OCI-LY7 (cell line): ENCODE measurements around the gene MTG1. TPM values are rescaled to one million over a fixed set of nuclear protein-coding genes. Genes with fewer than 3 reads are reported as not detected.
A peak's percentile ranks its signal among the peaks of the same experiment; 100 is the strongest.
"Not testable (repeated sequence)": the region's sequence is repeated elsewhere in the genome, so short reads cannot be mapped to it uniquely, and the experiment has no call there.

ENCODE experiments used
- BruUV-seq: library from RNA; stranded (reverse); fragments of 400-500 nt; replicated peaks from 2 replicates; lab custom pipeline; 2021; lab: Mats Ljungman, UMichigan
- CTCF ChIA-PET: fragments of 300-600 bp; sonication (Branson Sonifier 250); formaldehyde crosslinking; loops from one replicate; lab custom pipeline; 2022; ENCODE audit warnings: antibody characterized with exemption; ENCODE audit not compliant: unreplicated experiment; lab: Charles Lee
- POLR2A ChIA-PET: fragments of 300-600 bp; sonication (Branson Sonifier 250); formaldehyde crosslinking; loops from one replicate; lab custom pipeline; 2022; ENCODE audit warnings: antibody characterized with exemption; lab: Charles Lee
- DNase-seq: peaks from one replicate; pipeline ENCODE4 v3.0.0-alpha.2; 2015; ENCODE audit warnings: low spot score
- H2AFZ ChIP-seq: fragments of 200-600 bp; sonication (generic), shearing (Covaris generic); 2 replicates; pipeline ENCODE4 v1.6.1; 2014; ENCODE audit warnings: mild to moderate bottlenecking, antibody characterized with exemption, low read length, moderate library complexity
- H3K27ac ChIP-seq: fragments of 200-600 bp; sonication (generic); 2 replicates; pipeline ENCODE4 v1.5.1; 2014; ENCODE audit warnings: mixed run types, low read depth, mild to moderate bottlenecking, moderate library complexity, low read length, inconsistent platforms; ENCODE audit not compliant: poor library complexity, severe bottlenecking
- H3K36me3 ChIP-seq: fragments of 200-600 bp; sonication (generic); 2 replicates; pipeline ENCODE4 v1.6.1; 2014; ENCODE audit warnings: mild to moderate bottlenecking, antibody characterized with exemption, low read length, moderate library complexity, mixed read lengths; ENCODE audit not compliant: insufficient read depth
- H3K4me1 ChIP-seq: fragments of 200-600 bp; sonication (generic); 2 replicates; pipeline ENCODE4 v1.5.1; 2014; ENCODE audit warnings: mild to moderate bottlenecking, low read length; ENCODE audit not compliant: insufficient read depth, poor library complexity, severe bottlenecking
- H3K4me2 ChIP-seq: fragments of 200-600 bp; sonication (generic); 2 replicates; pipeline ENCODE4 v1.6.1; 2014; ENCODE audit warnings: mild to moderate bottlenecking, low read length
- H3K4me3 ChIP-seq: fragments of 200-600 bp; sonication (generic); 2 replicates; pipeline ENCODE4 v1.5.1; 2014; ENCODE audit warnings: mild to moderate bottlenecking, low read depth, low read length; ENCODE audit not compliant: poor library complexity, severe bottlenecking
- H3K79me2 ChIP-seq: fragments of 200-600 bp; sonication (generic); 2 replicates; pipeline ENCODE4 v1.6.1; 2016; ENCODE audit warnings: low read depth, mild to moderate bottlenecking, low read length, moderate library complexity, mixed read lengths; ENCODE audit not compliant: insufficient read depth
- H3K9me2 ChIP-seq: fragments of 200-600 bp; sonication (generic); 2 replicates; pipeline ENCODE4 v1.6.1; 2016; ENCODE audit warnings: mild to moderate bottlenecking, low read length, mixed read lengths; ENCODE audit not compliant: insufficient read depth
- H3K9me3 ChIP-seq: fragments of 200-600 bp; sonication (generic); 2 replicates; pipeline ENCODE4 v1.6.1; 2014; ENCODE audit warnings: mild to moderate bottlenecking, mixed run types, low read length, mixed read lengths
- H4K20me1 ChIP-seq: fragments of 200-600 bp; sonication (generic); 2 replicates; pipeline ENCODE4 v1.6.1; 2014; ENCODE audit warnings: mild to moderate bottlenecking, antibody characterized with exemption, low read length, moderate library complexity, mixed read lengths; ENCODE audit not compliant: insufficient read depth
- EZH2phosphoT487 ChIP-seq: fragments of 200-600 bp; sonication (generic); IDR thresholded peaks from 2 replicates; pipeline ENCODE4 v1.6.1; 2018; ENCODE audit warnings: low read depth, borderline replicate concordance, mild to moderate bottlenecking, mixed run types, antibody characterized with exemption, low read length, moderate library complexity, mixed read lengths
- intact Hi-C: fragments of 100-400 bp; cut with micrococcal nuclease; formaldehyde crosslinking; loops from one replicate; pipeline ENCODE4 v1.10.0; 2022; ENCODE audit not compliant: unreplicated experiment
- total RNA-seq, 2 experiments: library from RNA; depleted of rRNA in 1 of 2; stranded (reverse); fragments of >200 nt in 1 of 2; shearing (Covaris generic) in 1 of 2; gene quantifications; 2 replicates each; pipeline ENCODE4 v1.2.3, GENCODE V29; 2014 to 2022
- TF ChIP-seq, protein P1 (sequence below): fragments of 200-600 bp; sonication (generic); conservative IDR thresholded peaks from 2 replicates; pipeline ENCODE4 v1.5.1; 2014; ENCODE audit warnings: mild to moderate bottlenecking, antibody characterized with exemption, low read length, moderate library complexity, mixed read lengths

Gene MTG1
- total RNA-seq, 2 experiments from 2014 or later, result 85.6 to 101 TPM

GRCh38 chr10:133373174-133374090 is 20.5 kb upstream of the MTG1 start, which contains the start of gene ECHS1:
ECHS1 (minus strand) TSS chr10:133373354; CDS start chr10:133373333, 21 bp downstream.
- ChIA-PET CTCF (no interaction called here), POLR2A (interaction anchor here (0.6 to 0.7 kb wide), 3 partner anchors 17 to 911 kb away, joined by 3 to 9 read pairs (median 4); no protein-coding TSS in a partner anchor)
- Histone ChIP-seq H3K9me2 (no peaks in the 10 kb centered on the region), H3K79me2 (no peaks in the 10 kb centered on the region), H2AFZ (no peak within 1 kb of the TSS), H3K4me1 (peaks cover 29% of the 10 kb centered on the region), H3K9me3 (no peaks in the 10 kb centered on the region), H3K4me3 (peak within 1 kb of the TSS; percentile 85), H3K4me2 (peak within 1 kb of the TSS; percentile 70), H3K36me3 (peaks cover 7% of the 10 kb centered on the region; the same call in 1 of the 2 replicates), H4K20me1 (no peaks in the 10 kb centered on the region), H3K27ac (peak within 1 kb of the TSS; percentile 12)
- intact Hi-C loops, result no loop called here
- TF ChIP-seq EZH2phosphoT487, result no peak
- TF ChIP-seq, protein P1, sequence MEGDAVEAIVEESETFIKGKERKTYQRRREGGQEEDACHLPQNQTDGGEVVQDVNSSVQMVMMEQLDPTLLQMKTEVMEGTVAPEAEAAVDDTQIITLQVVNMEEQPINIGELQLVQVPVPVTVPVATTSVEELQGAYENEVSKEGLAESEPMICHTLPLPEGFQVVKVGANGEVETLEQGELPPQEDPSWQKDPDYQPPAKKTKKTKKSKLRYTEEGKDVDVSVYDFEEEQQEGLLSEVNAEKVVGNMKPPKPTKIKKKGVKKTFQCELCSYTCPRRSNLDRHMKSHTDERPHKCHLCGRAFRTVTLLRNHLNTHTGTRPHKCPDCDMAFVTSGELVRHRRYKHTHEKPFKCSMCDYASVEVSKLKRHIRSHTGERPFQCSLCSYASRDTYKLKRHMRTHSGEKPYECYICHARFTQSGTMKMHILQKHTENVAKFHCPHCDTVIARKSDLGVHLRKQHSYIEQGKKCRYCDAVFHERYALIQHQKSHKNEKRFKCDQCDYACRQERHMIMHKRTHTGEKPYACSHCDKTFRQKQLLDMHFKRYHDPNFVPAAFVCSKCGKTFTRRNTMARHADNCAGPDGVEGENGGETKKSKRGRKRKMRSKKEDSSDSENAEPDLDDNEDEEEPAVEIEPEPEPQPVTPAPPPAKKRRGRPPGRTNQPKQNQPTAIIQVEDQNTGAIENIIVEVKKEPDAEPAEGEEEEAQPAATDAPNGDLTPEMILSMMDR, result no peak
- DNase-seq, result peak; percentile 94
- BruUV-seq, result no TSS peak

DNA sequence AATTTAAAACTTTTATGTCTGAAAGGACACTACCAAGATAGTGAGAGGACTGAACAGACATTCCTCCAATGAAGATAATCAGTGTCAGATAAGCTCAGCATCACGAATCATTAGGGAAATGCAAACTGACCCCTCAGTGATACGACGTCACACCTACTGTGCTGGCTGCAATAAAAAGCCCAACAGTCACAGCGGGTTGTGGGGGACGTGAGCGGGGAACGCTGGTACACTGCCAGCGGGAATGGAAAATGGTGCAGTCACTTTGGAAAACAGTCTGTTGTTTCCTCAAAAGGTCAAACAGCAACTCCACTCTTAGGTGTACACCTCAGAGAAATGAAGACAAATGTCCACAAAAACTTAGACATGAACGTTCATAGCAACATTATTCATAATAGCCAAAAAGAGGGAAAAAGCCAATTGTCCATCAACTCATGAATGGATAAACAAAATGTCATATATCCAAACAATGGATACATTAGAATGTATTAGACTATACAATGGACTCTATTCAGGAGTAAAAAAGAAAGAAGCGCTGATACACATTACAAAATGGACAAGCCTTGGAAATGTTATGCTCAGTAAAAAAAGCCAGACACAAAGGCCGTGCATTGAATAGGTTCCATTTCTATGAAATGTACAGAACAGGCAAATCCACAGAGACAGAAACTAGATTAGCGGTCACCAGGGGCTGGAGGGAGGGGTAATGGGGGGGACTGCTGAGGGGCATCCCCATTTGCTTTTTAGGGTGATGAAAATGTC is 18.4 kb upstream of the MTG1 start:
- Histone ChIP-seq H4K20me1 (no peaks in the 10 kb centered on the region), H3K4me2 (no peak overlapping the region), H3K9me3 (no peaks in the 10 kb centered on the region), H2AFZ (no peak overlapping the region), H3K4me3 (no peak overlapping the region), H3K9me2 (no peaks in the 10 kb centered on the region), H3K4me1 (peaks cover 37% of the 10 kb centered on the region), H3K36me3 (no peaks in the 10 kb centered on the region), H3K27ac (no peak overlapping the region), H3K79me2 (no peaks in the 10 kb centered on the region)
- POLR2A ChIA-PET, result interaction anchor here (1.0 kb wide), 1 partner anchor 12 kb away, joined by 4 read pairs; no protein-coding TSS in a partner anchor
- no peak for DNase-seq
- CTCF ChIA-PET, result no interaction called here
- intact Hi-C loops, result no loop called here
- no TSS peak for BruUV-seq
- TF ChIP-seq EZH2phosphoT487, result no peak

DNA sequence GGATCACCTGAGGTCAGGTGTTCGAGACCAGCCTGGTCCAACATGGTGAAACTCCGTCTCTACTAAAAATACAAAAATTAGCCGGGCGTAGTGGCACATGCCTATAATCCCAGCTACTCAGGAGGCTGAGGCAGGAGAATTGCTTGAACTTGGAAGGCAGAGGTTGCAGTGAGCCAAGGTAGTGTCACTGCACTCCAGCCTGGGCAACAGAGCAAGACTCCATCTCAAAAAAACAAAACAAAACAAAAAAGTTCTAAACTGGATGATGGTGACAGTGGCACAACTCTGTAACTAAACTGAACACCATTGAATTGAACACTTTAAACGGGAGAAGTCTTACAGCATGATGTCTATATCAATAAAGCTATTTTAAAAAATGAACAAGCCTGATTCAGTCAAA is 17.8 kb upstream of the MTG1 start:
- POLR2A ChIA-PET, result interaction anchor here (1.0 kb wide), 1 partner anchor 11 kb away, joined by 4 read pairs; no protein-coding TSS in a partner anchor
- H3K9me2 ChIP-seq, H3K36me3 ChIP-seq, H3K4me3 ChIP-seq, H3K79me2 ChIP-seq, H4K20me1 ChIP-seq, H2AFZ ChIP-seq, H3K9me3 ChIP-seq, BruUV-seq, H3K4me2 ChIP-seq, H3K27ac ChIP-seq, CTCF ChIA-PET, DNase-seq, intact Hi-C loops: not testable (repeated sequence)
- peaks cover 37% of the 10 kb centered on the region for H3K4me1 ChIP-seq
